ENCODE results near the gene PNPLA7.
A peak's percentile ranks its signal among the peaks of the same experiment; 100 is the strongest.

Gene PNPLA7

GRCh38 chr9:137421838-137422603 is 128.2 kb downstream of the PNPLA7 start:
- TF ChIP-seq CTCF (IDR thresholded peaks at IDR 0.05; ENCODE audit: low read depth, low read length): no peak
- Histone ChIP-seq H3K27me3 (ENCODE audit: insufficient read depth, low read depth, severe bottlenecking) (no peaks in the 10 kb centered on the region), H3K36me3 (no peaks in the 10 kb centered on the region; the same call in 1 of the 2 replicates), H3K9me3 (ENCODE audit: severe bottlenecking) (no peaks in the 10 kb centered on the region), H3K27ac (peak overlapping the region; percentile 61), H3K4me3 (ENCODE audit: low read depth, low read length) (peak overlapping the region; percentile 93)
- no peak for DNase-seq

GRCh38 chr9:137417161-137418021 is 132.8 kb downstream of the PNPLA7 start:
- Histone ChIP-seq H3K27ac (no peak overlapping the region), H3K4me3 (ENCODE audit: low read depth, low read length) (no peak overlapping the region), H3K36me3 (no peaks in the 10 kb centered on the region; the same call in 1 of the 2 replicates), H3K9me3 (ENCODE audit: severe bottlenecking) (no peaks in the 10 kb centered on the region), H3K27me3 (ENCODE audit: insufficient read depth, low read depth, severe bottlenecking) (no peaks in the 10 kb centered on the region)
- no peak for TF ChIP-seq CTCF (IDR thresholded peaks at IDR 0.05; ENCODE audit: low read depth, low read length)
- no peak for DNase-seq

- DNase-seq: no peak
- no peak overlapping the region for H3K27ac ChIP-seq
- no peak overlapping the region for H3K4me3 ChIP-seq (ENCODE audit: low read depth, low read length)
- no peak for TF ChIP-seq CTCF (IDR thresholded peaks at IDR 0.05; ENCODE audit: low read depth, low read length)
- H3K27me3 ChIP-seq (ENCODE audit: insufficient read depth, low read depth, severe bottlenecking): no peaks in the 10 kb centered on the region
- no peaks in the 10 kb centered on the region; the same call in 1 of the 2 replicates for H3K36me3 ChIP-seq
- no peaks in the 10 kb centered on the region for H3K9me3 ChIP-seq (ENCODE audit: severe bottlenecking)
These were observed 133.5 kb downstream of the PNPLA7 start for GRCh38 chr9:137416563-137417151.

DNA sequence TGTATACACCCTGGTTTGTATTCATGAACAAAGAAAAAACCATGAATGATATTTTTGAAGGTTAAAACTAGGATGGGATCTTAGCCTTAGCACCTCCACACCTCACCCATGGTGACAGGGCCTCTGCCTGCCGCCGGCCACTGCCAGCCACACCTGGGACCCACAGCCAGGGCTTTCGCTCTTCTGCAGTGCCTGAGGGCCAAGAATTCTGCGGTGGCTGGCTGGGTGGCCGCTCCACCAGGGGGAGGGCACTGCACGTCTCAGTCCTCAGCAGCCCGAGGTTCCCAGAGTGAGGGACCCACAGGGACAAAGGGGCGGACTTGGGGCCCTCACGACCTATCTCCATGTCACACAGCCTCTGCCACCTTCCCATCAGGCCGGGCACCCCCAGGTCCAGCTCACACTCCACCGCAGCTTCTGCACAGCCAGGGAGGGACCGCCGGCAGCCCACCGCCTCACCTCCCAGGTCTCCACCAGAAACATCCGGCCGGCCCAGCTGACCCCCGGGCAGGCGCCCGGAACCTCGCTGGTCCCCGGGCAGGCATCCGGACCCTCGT is 134.1 kb downstream of the PNPLA7 start:
- DNase-seq: no peak
- TF ChIP-seq CTCF (IDR thresholded peaks at IDR 0.05; ENCODE audit: low read depth, low read length): no peak
- no peaks in the 10 kb centered on the region for H3K9me3 ChIP-seq (ENCODE audit: severe bottlenecking)
- no peak overlapping the region for H3K4me3 ChIP-seq (ENCODE audit: low read depth, low read length)
- no peaks in the 10 kb centered on the region; the same call in 1 of the 2 replicates for H3K36me3 ChIP-seq
- H3K27ac ChIP-seq: no peak overlapping the region
- H3K27me3 ChIP-seq (ENCODE audit: insufficient read depth, low read depth, severe bottlenecking): no peaks in the 10 kb centered on the region

DNA sequence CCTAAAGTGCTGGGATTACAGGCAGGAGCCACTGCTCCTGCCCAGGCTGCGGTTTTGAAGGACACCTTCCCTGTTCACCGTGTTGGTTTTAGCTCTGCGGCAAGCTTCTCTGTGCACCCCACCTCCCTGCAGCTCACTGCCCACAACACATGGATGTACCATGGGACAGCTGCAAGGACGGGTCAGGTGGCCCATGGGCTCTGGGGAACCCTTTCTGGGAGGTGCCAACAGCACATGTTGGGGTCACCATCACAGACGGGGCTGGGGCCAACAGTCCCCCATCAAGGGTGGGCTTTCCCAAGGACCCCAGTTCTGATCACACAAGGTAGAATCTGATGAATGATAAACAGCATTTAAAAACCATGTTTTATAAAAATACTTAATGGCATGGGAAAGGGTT is 134.8 kb downstream of the PNPLA7 start:
- no peaks in the 10 kb centered on the region for H3K36me3 ChIP-seq
- H3K27me3 ChIP-seq (ENCODE audit: insufficient read depth, low read depth, severe bottlenecking): no peaks in the 10 kb centered on the region
- H3K4me3 ChIP-seq (ENCODE audit: low read depth, low read length): no peak overlapping the region
- H3K9me3 ChIP-seq (ENCODE audit: severe bottlenecking): no peaks in the 10 kb centered on the region
- no peak overlapping the region for H3K27ac ChIP-seq
- no peak for TF ChIP-seq CTCF (IDR thresholded peaks at IDR 0.05; ENCODE audit: low read depth, low read length)
- no peak for DNase-seq
